ENCODE results near the gene HOXA13.

Gene HOXA13

DNA sequence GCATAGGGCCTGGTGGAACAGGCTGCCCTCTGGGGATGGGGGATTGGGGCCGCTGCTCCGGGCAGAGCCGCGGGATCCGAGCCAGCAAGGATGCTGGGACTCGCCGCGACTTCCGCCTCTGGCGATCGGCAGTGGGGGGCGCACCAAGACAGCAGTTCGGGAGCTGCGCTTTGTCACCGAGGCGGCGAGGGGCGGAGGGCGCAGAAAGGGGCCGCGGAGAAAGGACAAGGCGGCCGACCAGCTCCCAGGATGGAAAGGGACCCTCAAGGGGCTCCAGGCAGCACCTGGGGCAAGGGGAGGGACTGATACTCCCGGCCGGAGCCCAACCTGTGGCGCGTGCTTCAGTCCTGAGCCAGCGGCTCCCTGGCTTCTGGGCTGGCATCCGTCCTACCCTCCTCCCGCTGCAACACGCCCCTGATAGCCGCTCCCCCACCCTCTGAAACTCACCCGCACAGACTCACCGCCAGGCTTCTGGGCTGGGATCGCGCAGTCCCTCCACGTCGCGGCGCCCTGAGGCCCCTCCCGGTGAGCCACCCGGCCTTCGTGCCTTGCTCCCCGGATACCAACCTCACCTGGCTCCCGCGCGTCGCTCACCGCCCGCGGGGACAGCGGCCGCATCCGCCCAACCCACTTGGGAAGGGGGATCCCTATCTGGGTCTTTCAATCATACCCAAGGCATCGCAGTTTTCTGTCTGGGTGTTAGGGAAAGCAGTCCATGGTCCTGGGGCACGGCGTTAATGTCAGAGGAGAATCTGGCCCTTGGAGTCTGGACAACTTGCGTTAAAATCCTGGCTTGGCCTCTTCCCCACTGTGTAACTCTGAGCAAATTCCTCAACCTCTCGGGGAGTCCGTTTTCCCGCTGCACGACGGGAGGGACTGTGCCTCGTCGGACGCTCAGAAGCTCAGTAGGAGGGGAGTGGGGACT, 35.8 kb upstream of the HOXA13 start:
- DNase-seq, result no peak

DNA sequence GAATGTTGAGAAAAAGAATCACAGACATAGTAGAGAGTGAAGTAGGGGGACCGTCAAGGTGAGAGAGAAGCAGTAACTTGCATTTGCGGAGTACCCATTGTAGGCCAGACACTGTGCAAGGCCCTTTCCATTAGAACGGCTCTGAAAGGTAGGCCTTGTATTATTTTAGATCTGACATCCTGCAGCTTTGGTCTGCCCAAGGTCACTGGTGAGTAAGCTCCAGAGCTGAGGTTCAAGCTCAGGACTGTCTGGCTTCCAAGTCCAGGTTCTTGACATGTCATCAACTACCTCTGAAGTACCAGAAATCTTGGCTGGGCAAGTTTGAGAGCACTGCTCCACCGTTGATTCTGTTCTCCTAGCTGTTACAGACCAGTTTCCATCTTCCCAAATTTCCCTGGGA, 29.6 kb upstream of the HOXA13 start:
- no peak for DNase-seq

GRCh38 chr7:27224983-27225934, 25.4 kb upstream of the HOXA13 start:
- DNase-seq, result no peak

DNA sequence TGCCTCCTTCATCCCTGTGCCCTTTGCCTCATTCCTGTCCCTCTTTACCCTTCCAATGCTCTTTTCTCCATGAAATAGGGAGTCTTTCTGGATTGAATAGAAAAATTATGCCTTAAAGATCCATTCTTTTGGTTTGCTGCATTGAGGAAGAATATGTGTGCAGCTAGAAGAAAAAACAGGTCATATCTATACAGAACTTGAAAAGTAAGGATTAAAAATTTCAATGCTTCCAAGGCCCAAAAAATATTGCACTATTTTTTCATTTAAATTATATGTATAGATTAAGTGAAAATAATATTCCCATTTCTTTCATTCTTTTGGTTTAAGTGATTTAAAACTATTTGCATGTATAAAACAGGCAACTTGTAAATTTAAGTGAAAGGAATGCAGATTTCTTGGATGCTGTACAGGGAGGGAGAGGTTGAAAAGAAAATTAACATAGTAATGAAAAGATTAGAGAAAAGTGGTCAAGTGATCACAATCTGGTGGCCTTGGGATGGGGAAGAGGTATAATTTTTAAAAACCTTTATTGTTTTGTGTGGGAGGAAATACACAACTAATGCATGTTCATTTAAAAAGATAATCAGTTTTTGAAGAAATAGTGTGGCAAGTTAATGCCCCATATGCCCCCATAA, 24.2 kb upstream of the HOXA13 start:
- no peak for DNase-seq

GRCh38 chr7:27221201-27221797, 21.4 kb upstream of the HOXA13 start:
- DNase-seq, result no peak

GRCh38 chr7:27220440-27220955, 20.6 kb upstream of the HOXA13 start:
- no peak for DNase-seq

DNA sequence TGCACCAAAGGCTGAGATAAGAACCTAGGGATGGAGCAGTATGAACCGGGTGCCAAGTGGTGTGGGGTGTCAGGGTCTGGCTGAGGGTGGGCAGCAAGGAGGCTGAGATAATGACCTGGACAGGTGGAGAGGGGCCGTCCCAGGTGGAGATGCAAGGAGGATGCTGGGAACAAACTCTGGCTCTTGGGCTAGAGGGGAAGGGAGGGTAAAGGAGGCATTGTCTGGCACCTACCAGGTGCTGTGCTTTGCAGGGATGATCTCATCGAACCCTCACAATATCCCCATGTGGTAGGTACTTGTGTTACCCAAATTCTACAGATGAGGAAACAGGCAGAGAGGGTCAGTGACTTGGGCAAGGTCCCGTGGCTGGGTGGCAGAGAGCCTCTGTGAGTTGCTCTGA, 19.9 kb upstream of the HOXA13 start:
- no peak for DNase-seq

- DNase-seq, result no peak
Measured at GRCh38 chr7:27217951-27218350, 18.1 kb upstream of the HOXA13 start.

DNA sequence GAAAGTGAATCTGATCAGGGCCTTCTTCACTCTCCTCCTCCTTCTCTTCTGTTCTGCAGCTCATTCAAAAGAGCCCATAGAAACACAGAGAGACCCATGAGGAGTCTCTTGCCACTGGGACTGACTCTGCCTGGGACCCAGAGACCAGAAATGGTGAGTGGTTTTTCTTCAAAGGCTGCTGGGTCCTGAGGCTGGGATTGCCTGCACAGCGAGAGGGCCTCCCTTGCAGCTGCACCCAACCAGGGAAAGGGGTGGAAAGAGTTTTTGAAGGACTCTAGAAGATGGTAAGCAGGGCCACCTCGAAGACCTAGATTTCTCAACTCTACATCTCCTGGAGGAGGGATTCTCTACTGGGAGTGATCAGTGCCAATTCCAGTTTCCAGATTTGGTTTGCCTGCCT, 15.5 kb upstream of the HOXA13 start:
- DNase-seq, result no peak

DNA sequence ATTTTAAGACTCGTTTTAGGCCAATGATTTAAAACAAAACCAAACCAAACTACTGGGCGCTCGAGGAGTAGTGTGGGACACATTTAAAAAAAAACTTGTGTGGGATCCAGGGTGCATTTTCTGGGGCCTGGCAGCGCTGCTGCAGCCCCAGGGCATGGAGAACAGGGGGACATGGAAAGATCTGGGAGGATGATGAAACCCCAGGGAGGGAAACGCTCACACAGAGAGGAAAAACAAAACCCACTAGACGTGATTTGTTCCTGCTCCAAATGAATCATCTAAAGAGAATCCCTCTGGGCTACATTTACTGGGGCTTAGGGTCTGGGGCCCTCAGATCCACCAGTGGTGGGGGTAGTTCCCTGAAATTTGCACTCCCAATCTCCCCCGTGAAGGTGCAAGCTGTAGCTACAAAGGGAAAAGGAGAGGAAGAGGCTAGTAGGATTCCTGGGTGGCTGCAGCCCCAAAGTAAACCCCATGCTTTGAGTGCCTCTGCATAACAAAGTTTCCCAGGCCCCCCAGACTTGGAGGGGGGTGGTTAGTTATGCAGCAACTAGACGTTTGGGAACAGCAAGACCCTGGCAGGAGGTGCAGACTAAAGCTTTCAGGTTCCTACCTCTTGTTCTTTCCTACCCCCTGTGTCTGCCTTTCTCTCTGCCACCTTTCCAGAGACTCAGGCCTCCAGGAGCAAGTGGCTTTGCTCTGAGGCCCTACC, 14.5 kb upstream of the HOXA13 start:
- no peak for DNase-seq

DNA sequence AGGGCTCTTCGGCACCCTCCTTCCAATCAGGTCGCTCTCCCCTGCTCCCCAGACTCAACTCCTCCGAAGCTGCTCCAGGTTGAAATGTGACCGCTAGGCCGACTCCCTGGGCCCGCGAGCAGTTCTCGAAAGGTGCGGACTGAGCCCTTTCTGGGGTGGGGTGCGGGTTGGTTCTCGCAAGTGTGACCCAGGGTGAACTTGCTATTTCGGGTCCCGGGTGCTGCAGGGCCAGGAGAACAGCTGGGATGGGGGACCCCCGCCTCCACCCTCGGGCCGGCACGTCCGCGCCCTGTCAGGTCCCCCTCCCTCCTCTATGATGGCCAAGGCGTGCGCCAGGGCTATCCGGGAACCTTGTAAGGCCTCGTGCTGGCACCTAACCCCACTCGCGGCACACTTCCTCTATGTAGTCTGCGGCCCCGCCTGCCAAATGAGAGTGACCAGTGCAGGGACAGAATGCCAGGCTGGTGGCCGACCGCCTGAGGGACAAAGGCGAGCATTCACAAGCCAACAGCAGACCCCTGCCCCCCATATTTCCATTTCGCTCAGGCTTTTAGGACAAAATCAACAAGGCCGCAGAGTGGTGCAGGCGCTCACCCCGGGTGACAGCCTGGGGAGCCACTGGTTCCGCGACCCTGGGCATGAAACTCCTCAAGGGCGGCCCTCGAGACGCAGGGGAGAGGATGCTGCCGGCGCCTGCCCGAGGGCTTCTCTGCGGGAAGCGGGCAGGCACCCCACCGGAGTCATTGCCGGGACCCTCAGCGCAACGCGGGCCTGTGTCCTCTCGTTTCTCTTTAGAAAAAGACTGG, 13.7 kb upstream of the HOXA13 start:
- DNase-seq, result no peak

GRCh38 chr7:27212497-27213432, 12.9 kb upstream of the HOXA13 start:
- DNase-seq, result no peak

- no peak for DNase-seq
Measured at GRCh38 chr7:27211764-27212204, 11.9 kb upstream of the HOXA13 start.

- DNase-seq, result no peak
Measured at GRCh38 chr7:27211084-27211446, 11.2 kb upstream of the HOXA13 start.

DNA sequence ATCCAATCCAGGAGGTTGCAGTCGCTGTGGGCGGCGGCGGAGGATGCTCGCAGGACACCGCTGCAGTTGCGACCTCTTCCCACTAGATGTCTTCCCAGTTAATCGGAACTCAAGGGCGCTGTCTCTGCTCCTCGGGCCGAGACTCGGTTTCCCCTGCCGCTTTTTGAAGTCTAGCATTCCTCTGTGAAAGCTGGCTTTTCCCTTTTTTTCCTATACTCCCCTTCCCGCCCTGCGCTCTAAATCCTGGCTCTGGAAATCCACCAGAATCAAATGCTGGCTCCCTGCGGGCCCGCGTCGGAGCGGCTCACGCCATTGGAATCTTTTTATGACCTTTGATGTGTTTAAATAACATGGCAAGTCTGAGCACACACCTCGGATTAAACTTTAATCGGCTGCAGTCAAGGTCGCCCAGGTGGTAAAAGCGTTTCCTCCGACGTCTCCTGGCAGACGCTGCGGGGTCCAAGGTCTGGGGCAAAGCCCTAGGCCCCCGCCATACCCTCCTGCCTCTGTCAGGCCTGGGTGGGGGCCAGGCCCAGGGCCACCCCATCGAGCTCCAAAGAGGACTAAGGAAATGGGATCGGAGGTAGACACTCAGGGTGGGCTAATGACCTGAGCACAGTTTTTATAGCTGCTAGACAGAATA, 10.7 kb upstream of the HOXA13 start:
- DNase-seq, result peak; percentile 22

DNA sequence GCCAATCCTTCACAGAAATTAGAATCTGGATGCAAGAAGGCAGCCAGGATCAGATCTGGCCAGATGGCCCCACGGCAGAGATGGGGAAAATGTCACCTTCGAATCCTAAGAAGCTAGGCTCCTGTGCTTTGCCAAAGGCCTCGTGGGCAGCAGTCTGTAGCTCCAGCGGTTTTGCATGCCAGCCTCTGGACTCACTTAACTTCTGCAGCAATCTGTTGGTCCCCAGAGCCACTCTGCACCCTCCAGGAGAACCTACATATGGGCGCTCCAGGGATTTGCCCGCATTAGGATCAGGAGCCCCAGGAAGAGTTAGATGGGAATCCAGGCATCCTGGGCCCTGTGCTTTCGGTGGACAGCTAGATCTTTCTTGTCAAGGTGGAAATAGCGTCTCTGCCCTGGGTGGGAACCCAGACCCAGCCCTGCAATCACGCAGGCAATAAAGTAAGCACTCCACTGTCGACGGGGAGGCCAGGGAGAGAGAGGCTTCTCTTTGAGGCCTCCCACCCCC, 10.1 kb upstream of the HOXA13 start:
- DNase-seq, result no peak

- no peak for DNase-seq
Measured at GRCh38 chr7:27208998-27209397, 9.1 kb upstream of the HOXA13 start.

- no peak for DNase-seq
Measured at GRCh38 chr7:27207348-27207985, 7.6 kb upstream of the HOXA13 start.

Data from CD4-positive, alpha-beta T cell treated with Interleukin-4 for 4 hours (primary cell).